Suprapubic skin (tissue), 3 donors: ENCODE data around the gene MCM6.

Experiments used
- EP300 ChIP-seq: sonication (generic); formaldehyde crosslinking; IDR thresholded peaks from one replicate; pipeline ENCODE4 v1.6.1; 2017; ENCODE audit warnings: antibody characterized with exemption
- TF ChIP-seq, protein P1 (sequence below), 2 donors: fragments of 200-600 bp in 1 of 2; fragments of 450-650 bp in 1 of 2; sonication (generic) in 1 of 2; IDR thresholded peaks; one replicate each; pipeline ENCODE4 v1.5.1; 2016 to 2019; ENCODE audit warnings: antibody characterized with exemption in 2 of 2, mild to moderate bottlenecking in 1 of 2, moderate library complexity in 1 of 2

GRCh38 chr2:135845257-135845656, 31.0 kb downstream of the MCM6 start:
- no peak for TF ChIP-seq EP300
- TF ChIP-seq, protein P1, sequence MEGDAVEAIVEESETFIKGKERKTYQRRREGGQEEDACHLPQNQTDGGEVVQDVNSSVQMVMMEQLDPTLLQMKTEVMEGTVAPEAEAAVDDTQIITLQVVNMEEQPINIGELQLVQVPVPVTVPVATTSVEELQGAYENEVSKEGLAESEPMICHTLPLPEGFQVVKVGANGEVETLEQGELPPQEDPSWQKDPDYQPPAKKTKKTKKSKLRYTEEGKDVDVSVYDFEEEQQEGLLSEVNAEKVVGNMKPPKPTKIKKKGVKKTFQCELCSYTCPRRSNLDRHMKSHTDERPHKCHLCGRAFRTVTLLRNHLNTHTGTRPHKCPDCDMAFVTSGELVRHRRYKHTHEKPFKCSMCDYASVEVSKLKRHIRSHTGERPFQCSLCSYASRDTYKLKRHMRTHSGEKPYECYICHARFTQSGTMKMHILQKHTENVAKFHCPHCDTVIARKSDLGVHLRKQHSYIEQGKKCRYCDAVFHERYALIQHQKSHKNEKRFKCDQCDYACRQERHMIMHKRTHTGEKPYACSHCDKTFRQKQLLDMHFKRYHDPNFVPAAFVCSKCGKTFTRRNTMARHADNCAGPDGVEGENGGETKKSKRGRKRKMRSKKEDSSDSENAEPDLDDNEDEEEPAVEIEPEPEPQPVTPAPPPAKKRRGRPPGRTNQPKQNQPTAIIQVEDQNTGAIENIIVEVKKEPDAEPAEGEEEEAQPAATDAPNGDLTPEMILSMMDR (IDR thresholded peaks at IDR 0.05) = no peak
